ENCODE measurements around the gene KCTD5. TPM values are rescaled to one million over a fixed set of nuclear protein-coding genes. Genes with fewer than 3 reads are reported as not detected.
"Not testable (repeated sequence)": the region's sequence is repeated elsewhere in the genome, so short reads cannot be mapped to it uniquely, and the experiment has no call there.

Gene KCTD5
- total and polyA plus RNA-seq, 2 experiments from 2014 or later: 32.6 to 32.9 TPM

GRCh38 chr16:2687531-2688308 is 5.4 kb downstream of the KCTD5 start:
- no peaks in the 10 kb centered on the region for H3K36me3 ChIP-seq
- no peak overlapping the region for H3K4me3 ChIP-seq
- H3K4me1 ChIP-seq (ENCODE audit: low read depth): no peaks in the 10 kb centered on the region
- H3K9me3 ChIP-seq (ENCODE audit: low read depth): no peaks in the 10 kb centered on the region
- no peak for TF ChIP-seq CTCF (IDR thresholded peaks at IDR 0.05; ENCODE audit: low read depth, low read length)
- no peaks in the 10 kb centered on the region for H3K27me3 ChIP-seq
- DNase-seq (ENCODE audit: low read depth in 1 of 2, low spot score in 1 of 2): no peak
- no peak overlapping the region for H3K27ac ChIP-seq

- DNase-seq (ENCODE audit: low read depth in 1 of 2, low spot score in 1 of 2); H3K36me3 ChIP-seq; H3K4me3 ChIP-seq; H3K4me1 ChIP-seq (ENCODE audit: low read depth); H3K27me3 ChIP-seq; H3K27ac ChIP-seq; H3K9me3 ChIP-seq (ENCODE audit: low read depth): not testable (repeated sequence)
Observed at GRCh38 chr16:2689422-2689821, 7.1 kb downstream of the KCTD5 start.

GRCh38 chr16:2689968-2690801 is 7.9 kb downstream of the KCTD5 start:
- H3K27me3 ChIP-seq: no peaks in the 10 kb centered on the region
- H3K9me3 ChIP-seq (ENCODE audit: low read depth): no peaks in the 10 kb centered on the region
- H3K27ac ChIP-seq: no peak overlapping the region
- no peaks in the 10 kb centered on the region for H3K36me3 ChIP-seq
- H3K4me3 ChIP-seq: no peak overlapping the region
- no peak for DNase-seq (ENCODE audit: low read depth in 1 of 2, low spot score in 1 of 2)
- H3K4me1 ChIP-seq (ENCODE audit: low read depth): no peaks in the 10 kb centered on the region
- no peak for TF ChIP-seq CTCF (IDR thresholded peaks at IDR 0.05; ENCODE audit: low read depth, low read length)

- DNase-seq (ENCODE audit: low read depth in 1 of 2, low spot score in 1 of 2): no peak
- no peak overlapping the region for H3K27ac ChIP-seq
- no peaks in the 10 kb centered on the region for H3K4me1 ChIP-seq (ENCODE audit: low read depth)
- no peaks in the 10 kb centered on the region for H3K36me3 ChIP-seq
- TF ChIP-seq CTCF (IDR thresholded peaks at IDR 0.05; ENCODE audit: low read depth, low read length): no peak
- no peaks in the 10 kb centered on the region for H3K27me3 ChIP-seq
- no peaks in the 10 kb centered on the region for H3K9me3 ChIP-seq (ENCODE audit: low read depth)
- no peak overlapping the region for H3K4me3 ChIP-seq
Observed at GRCh38 chr16:2690852-2691251, 8.5 kb downstream of the KCTD5 start.

- no peak for TF ChIP-seq CTCF (IDR thresholded peaks at IDR 0.05; ENCODE audit: low read depth, low read length)
- H3K4me3 ChIP-seq: no peak overlapping the region
Observed at GRCh38 chr16:2691491-2692248, 9.3 kb downstream of the KCTD5 start.

More at GRCh38 chr16:2691491-2692248, 9.3 kb downstream of the KCTD5 start:
- Histone ChIP-seq H3K9me3 (ENCODE audit: low read depth) (no peaks in the 10 kb centered on the region), H3K27ac (peak overlapping the region; percentile 48), H3K27me3 (no peaks in the 10 kb centered on the region), H3K4me1 (ENCODE audit: low read depth) (no peaks in the 10 kb centered on the region), H3K36me3 (no peaks in the 10 kb centered on the region)
- DNase-seq (ENCODE audit: low read depth in 1 of 2, low spot score in 1 of 2): no peak
